Right cardiac atrium (tissue), 5 donors: ENCODE results near the gene TXNDC2. TPM values are rescaled to one million over a fixed set of nuclear protein-coding genes. Genes with fewer than 3 reads are reported as not detected.
"Not testable (repeated sequence)": the region's sequence is repeated elsewhere in the genome, so short reads cannot be mapped to it uniquely, and the experiment has no call there.

Experiments used
- ATAC-seq, 2 donors: fragments of 200-7000 bp; cut with Tn5 transposase; one replicate each; pipeline versions ENCODE4 v1.8.0 to v1.9.1; 2020; ENCODE audit warnings: moderate library complexity in 2 of 2, mild to moderate bottlenecking in 1 of 2
- DNase-seq, 3 donors: peaks; one replicate each; pipeline ENCODE4 v3.0.0-alpha.2; 2020
- H3K27ac ChIP-seq: one replicate; pipeline ENCODE4 v1.5.1; 2013; ENCODE audit warnings: mild to moderate bottlenecking, low read length, control low read depth, moderate library complexity
- H3K27me3 ChIP-seq: one replicate; pipeline ENCODE4 v1.6.1; 2013; ENCODE audit not compliant: control insufficient read depth, insufficient read depth
- H3K4me1 ChIP-seq: one replicate; pipeline ENCODE4 v1.6.1; 2013; ENCODE audit warnings: low read length; ENCODE audit not compliant: control insufficient read depth, insufficient read depth
- H3K4me3 ChIP-seq: one replicate; pipeline ENCODE4 v1.5.1; 2013; ENCODE audit warnings: low read length, control low read depth
- H3K9me3 ChIP-seq: one replicate; pipeline ENCODE4 v1.6.1; 2013; ENCODE audit warnings: low read length; ENCODE audit not compliant: control insufficient read depth
- WGBS: extraction: QIAGEN DNeasy Blood & Tissue Kit; methylation state at CpG from one replicate; pipeline ENCODE4 v1.1.7; 2013; 5-methylcytosine and 5-hydroxymethylcytosine counted together
- intact Hi-C, 4 donors: fragments of 100-400 bp; cut with DNase I; formaldehyde crosslinking; loops; one replicate each; pipeline versions ENCODE4 v1.11.0 to v1.14.0; 2022 to 2023
- polyA plus RNA-seq: library from polyadenylated mRNA; stranded (reverse); fragments of 200-250 nt; gene quantifications from one replicate; pipeline ENCODE4 v1.2.3, GENCODE V29; 2013
- total RNA-seq, 4 donors: library from RNA; stranded (reverse); fragmentation: NEBNext Ultra II Directional; extraction: Animal tissue kit (Norgen Biotek cat#: 25700); gene quantifications; one replicate each; pipeline ENCODE4 v1.2.1, GENCODE V29; 2021
- donor health status: healthy with polysubstance abuse.
- donor health status: DM: no; HTN: yes; CAD: no.
- donor health status: DM: no; HTN: no; CAD: no.
- donor health status: DM: no; HTN: yes; CAD: no; lungs with severe emphysema.
- donor health status: DM: yes; HTN: yes; CAD: no.

The TXNDC2 gene
- total and polyA plus RNA-seq, 5 donors = 0.23 to 0.42 TPM; not detected in 3

DNA sequence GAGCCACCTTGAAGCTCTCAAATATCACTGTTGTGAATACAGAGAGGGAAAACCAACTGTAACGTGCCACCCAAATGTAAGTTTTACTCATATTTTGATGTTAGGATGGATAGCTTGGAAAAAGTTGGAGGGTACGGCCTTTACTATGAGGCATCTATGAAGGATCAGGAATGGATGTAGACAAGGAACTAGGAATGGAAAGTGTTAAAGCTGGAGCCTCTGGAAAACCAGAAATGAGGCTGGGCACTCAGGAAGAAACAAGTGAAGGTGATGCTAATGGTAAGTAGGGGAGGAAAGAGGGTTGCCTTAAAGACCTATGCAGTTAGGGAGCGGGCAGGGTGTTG is 204 bp downstream of the TXNDC2 start:
- WGBS = 97% methylated on average over 3 of the region's 3 CpGs
- no peak for DNase-seq
- Histone ChIP-seq H3K4me3 (no peak overlapping the region), H3K9me3 (no peaks in the 10 kb centered on the region), H3K27me3 (no peaks in the 10 kb centered on the region), H3K4me1 (no peaks in the 10 kb centered on the region), H3K27ac (no peak overlapping the region)
- intact Hi-C loops = no loop called here
- no peak for ATAC-seq

DNA sequence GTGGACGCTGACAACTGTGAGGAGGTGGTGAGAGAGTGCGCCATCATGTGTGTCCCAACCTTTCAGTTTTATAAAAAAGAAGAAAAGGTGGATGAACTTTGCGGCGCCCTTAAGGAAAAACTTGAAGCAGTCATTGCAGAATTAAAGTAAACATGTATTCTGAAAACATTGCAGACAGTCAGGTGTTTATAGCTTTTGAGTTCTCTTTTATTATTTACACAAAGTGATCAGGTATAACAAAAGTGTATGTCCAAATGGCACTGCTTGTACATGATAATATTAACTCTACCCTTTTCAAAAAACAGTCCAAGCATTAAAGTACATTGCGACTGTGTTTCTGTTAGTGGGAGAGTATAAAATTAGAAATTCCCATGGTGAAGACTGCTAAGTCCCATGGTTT is 2.2 kb downstream of the TXNDC2 start:
- intact Hi-C loops = no loop called here
- no peak overlapping the region for H3K4me3 ChIP-seq
- no peaks in the 10 kb centered on the region for H3K9me3 ChIP-seq
- DNase-seq (no peak), ATAC-seq (no peak)
- H3K27ac ChIP-seq = no peak overlapping the region
- no peaks in the 10 kb centered on the region for H3K27me3 ChIP-seq
- 97% methylated on average over 5 of the region's 5 CpGs for WGBS
- H3K4me1 ChIP-seq = no peaks in the 10 kb centered on the region

DNA sequence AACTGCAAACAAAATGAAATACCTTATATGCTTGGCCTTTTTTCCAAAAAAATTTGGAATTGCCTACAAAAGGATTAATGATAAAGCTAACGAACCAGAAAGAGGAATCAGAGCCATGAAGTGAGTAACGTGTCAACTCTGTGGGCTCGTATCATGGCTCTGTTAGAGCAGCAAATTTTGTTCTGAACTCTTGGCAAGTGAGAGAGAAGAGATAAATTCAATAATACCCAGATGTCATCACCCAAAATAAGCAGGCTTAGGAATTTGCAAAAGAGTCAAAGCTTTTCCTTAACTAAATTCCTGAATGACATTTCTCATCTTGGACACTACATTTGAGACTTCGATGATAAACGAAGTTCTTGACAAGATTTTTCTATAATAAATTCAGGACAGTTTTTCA is 4.4 kb downstream of the TXNDC2 start:
- no peak overlapping the region for H3K27ac ChIP-seq

DNA sequence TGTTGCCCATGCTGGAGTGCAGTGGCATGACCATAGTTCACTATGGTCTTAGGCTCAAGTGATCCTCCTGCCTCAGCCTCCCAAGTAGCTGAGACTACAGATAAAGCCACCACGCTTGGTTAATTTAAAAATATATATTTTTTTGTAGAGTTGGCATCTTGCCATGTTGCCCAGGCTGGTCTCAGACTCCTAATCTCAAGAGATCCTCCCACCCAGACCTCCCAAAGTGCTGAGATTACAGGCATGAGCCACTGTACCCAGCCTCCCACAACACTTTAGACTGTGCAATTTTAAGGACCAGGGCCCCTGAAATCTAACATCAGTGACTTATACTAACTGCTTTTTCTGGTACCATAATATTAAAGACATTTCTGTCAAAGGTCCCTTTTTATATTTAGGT is 5.2 kb downstream of the TXNDC2 start:
- H3K27ac ChIP-seq = no peak overlapping the region
- H3K4me3 ChIP-seq = no peak overlapping the region
- no peak for DNase-seq

More for the DNA sequence above, 4.4 kb downstream of the TXNDC2 start:
- no peak for DNase-seq
- no peak overlapping the region for H3K4me3 ChIP-seq
- no peaks in the 10 kb centered on the region for H3K27me3 ChIP-seq
- no peak for ATAC-seq
- intact Hi-C loops = no loop called here
- no peaks in the 10 kb centered on the region for H3K4me1 ChIP-seq
- WGBS = 49% methylated on average over 5 of the region's 5 CpGs
- H3K9me3 ChIP-seq = no peaks in the 10 kb centered on the region

DNA sequence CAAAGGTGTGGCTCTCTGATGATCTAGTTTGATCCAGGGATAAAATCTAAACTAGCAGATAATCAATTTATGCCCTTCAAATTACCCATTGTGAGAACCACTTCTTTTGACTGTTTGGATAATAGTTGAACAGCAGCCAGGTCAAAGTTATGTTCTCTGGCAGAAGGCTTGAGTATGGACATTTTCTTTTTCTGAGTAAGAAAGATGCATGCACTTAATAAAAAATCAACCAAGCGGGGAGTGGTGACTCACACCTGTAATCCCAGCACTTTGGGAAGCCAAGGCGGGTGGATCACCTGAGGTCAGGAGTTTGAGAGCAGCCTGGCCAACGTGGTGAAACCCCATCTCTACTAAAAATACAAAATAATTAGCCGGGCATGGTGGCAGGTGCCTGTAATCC is 5.7 kb downstream of the TXNDC2 start:
- DNase-seq, H3K27me3 ChIP-seq, intact Hi-C loops, H3K27ac ChIP-seq, H3K4me3 ChIP-seq, H3K9me3 ChIP-seq, H3K4me1 ChIP-seq, ATAC-seq: not testable (repeated sequence)
- 86% methylated on average over 4 of the region's 4 CpGs for WGBS

More for the DNA sequence above, 5.2 kb downstream of the TXNDC2 start:
- no peak for ATAC-seq
- no peaks in the 10 kb centered on the region for H3K9me3 ChIP-seq
- H3K4me1 ChIP-seq = no peaks in the 10 kb centered on the region
- WGBS = 65% methylated on average over 1 of the region's 1 CpG
- intact Hi-C loops = no loop called here
- H3K27me3 ChIP-seq = no peaks in the 10 kb centered on the region

DNA sequence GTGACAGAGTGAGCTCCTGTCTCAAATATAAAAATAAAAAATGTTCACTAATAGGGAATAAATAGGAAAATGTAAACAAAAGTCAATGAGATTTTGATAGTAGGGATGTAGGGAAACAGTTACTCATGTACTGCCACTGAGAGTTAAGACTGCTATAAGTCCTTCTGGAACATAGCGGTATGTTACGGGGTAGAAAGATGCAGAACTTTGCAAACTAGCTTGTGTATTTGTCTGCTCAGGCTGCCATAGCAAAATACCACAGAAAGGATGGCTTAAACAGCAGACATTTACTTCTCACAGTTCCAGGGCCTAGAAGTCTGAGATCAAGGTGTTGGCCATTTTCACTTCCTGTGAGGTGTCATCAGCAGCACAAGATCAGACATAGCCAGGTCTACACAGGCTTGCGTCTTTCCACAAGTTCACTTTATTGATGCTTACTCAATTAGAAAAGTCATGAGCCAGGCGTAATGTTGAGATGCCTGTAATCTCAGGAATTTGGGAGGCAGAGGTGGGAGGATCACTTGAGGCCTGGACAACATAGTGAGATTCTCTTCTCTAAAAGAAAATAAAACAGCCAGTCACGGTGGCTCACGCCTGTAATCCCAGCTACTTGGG is 8.8 kb downstream of the TXNDC2 start:
- no peak overlapping the region for H3K27ac ChIP-seq
- intact Hi-C loops = no loop called here
- no peaks in the 10 kb centered on the region for H3K9me3 ChIP-seq
- DNase-seq = no peak
- no peak for ATAC-seq
- no peak overlapping the region for H3K4me3 ChIP-seq
- WGBS = 96% methylated on average over 6 of the region's 6 CpGs
- no peaks in the 10 kb centered on the region for H3K4me1 ChIP-seq
- H3K27me3 ChIP-seq = no peaks in the 10 kb centered on the region

DNA sequence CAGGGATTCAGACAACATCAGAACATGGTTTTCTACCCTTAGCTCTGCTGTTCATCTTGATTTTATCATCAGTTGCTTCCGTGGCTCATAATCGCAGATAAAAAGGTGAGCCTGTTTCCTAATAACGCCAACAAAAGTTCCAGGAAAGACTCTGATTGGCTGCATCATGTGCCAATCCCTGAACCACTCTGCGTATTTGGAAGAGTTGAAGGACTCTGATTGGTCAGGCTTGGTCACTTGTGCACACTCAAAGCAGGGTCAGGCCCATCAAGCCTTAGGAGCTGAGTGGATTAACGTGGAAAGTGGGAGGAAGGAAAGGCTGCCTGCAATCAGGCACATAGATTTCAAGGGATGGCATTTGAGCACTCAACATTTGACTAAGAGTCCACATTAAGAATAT is 11.4 kb downstream of the TXNDC2 start:
- WGBS = 97% methylated on average over 5 of the region's 5 CpGs
- Histone ChIP-seq H3K27ac (no peak overlapping the region), H3K27me3 (no peaks in the 10 kb centered on the region), H3K9me3 (no peaks in the 10 kb centered on the region), H3K4me1 (no peaks in the 10 kb centered on the region), H3K4me3 (no peak overlapping the region)
- no peak for ATAC-seq
- intact Hi-C loops = no loop called here
- DNase-seq = no peak

DNA sequence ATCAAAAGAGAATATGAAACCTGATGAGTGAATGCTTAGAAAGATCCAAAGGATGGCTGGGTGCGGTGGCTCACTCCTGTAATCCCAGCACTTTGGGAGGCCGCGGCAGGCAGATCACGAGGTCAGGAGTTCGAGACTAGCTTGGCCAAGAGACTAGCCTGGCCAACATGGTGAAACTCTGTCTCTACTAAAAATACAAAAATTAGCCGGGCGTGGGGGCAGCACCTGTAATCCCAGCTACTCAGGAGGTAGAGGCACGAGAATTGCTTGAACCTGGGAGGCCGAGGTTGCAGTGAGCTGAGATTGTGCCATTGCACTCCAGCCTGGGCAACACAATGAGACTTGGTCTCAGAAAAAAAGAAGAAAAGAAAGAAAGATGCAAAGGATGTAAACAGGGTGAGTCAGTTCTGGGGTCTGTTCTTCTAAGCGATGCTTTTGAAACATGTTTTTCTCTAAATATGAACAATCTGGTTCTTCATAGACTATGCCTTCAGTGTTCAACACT is 12.1 kb downstream of the TXNDC2 start:
- H3K4me3 ChIP-seq, H3K27me3 ChIP-seq, DNase-seq, intact Hi-C loops, ATAC-seq, H3K9me3 ChIP-seq, H3K27ac ChIP-seq, H3K4me1 ChIP-seq: not testable (repeated sequence)
- 94% methylated on average over 10 of the region's 10 CpGs for WGBS

DNA sequence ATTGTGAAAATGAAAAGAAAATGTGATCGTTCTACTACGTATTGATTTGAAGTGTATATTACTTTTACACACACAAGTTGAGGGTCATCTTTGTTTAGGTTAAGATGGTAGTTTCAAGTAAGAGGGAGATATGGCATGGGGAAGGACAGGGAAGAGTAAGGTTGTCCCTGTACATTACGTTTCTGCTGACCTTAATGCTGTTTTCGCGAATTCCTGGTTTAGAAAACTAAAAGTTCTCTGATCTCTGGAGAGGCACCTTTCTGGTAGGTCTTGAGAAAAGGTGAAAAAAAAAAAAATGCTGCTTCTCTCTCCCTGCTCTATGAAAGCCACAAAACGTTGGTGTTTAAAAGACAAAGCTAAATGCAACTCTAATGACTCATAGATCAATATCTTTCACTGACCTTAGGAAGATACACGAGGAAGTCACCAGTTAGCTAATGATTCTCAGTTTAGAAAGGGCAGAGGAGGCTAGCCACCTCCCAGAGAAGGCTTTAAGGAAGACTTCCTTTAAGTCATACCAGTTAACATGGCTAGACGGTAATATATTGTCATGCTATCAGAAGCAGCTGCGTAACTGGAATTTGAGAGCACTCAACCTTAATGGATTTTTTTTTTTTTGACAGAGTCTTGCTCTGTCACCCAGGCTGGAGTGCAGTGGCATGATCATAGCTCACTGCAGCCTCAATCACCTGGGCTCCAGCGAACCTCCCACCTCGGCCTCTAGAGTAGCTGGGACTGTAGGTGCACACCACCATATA is 13.2 kb downstream of the TXNDC2 start:
- DNase-seq (no peak), ATAC-seq (no peak)
- intact Hi-C loops = no loop called here
- 78% methylated on average over 11 of the region's 11 CpGs for WGBS
- Histone ChIP-seq H3K9me3 (no peaks in the 10 kb centered on the region), H3K4me1 (no peaks in the 10 kb centered on the region), H3K27ac (no peak overlapping the region), H3K4me3 (no peak overlapping the region), H3K27me3 (no peaks in the 10 kb centered on the region)

DNA sequence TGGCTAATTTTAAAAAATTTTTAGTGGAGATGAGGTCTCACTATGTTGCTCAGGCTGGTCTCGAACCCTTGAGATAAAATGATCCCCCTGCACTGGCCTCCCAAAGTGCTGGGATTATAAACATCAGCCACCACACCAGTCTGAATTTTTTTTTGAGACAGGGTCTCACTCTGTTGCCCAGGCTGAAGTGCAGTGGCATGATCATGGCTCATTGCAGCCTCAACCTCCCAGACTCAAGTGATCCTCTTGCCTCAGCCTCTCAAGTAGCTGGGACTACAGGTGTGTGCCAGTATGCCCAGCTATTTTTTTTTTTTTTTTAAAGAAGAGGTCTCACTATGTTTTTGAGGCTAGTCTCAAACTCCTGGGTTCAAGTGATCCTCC is 13.8 kb downstream of the TXNDC2 start:
- 91% methylated on average over 1 of the region's 1 CpG for WGBS
- ATAC-seq, intact Hi-C loops: not testable (repeated sequence)

DNA sequence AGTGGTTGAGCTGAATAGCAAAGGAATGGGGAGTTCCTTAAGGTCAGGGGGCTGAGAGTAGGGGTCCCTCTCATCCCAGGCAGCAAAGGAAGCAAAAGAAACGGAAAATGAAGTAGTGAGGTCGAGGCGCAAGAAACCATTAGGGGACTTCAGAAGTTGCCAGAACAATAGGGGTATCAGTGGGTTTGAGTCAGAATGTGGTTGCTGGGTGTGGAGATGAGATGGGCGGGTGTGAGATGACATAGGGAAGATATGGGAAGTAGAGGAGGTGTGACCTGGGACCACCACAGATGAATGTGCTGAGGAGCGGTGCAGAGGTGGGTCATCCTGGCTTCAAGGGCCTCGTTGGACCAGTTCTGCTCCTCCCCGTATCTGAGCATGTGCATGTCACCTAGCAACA is 14.9 kb downstream of the TXNDC2 start:
- intact Hi-C loops = no loop called here
- Histone ChIP-seq H3K9me3 (no peaks in the 10 kb centered on the region), H3K4me3 (no peak overlapping the region), H3K27me3 (no peaks in the 10 kb centered on the region), H3K4me1 (no peaks in the 10 kb centered on the region), H3K27ac (no peak overlapping the region)
- WGBS = 95% methylated on average over 7 of the region's 7 CpGs
- DNase-seq (no peak), ATAC-seq (peak in 1 of 2 donors; percentile 23)

More for the DNA sequence above, 13.8 kb downstream of the TXNDC2 start:
- not testable (repeated sequence) for H3K4me3 ChIP-seq, H3K9me3 ChIP-seq, H3K4me1 ChIP-seq, H3K27ac ChIP-seq, H3K27me3 ChIP-seq, DNase-seq
